ENCODE data around the gene SERPINA4.

Gene SERPINA4

GRCh38 chr14:94542811-94543440, 18.3 kb upstream of the SERPINA4 start:
- DNase-seq (ENCODE audit: low read depth) = no peak

GRCh38 chr14:94543449-94544124, 17.7 kb upstream of the SERPINA4 start:
- no peak for DNase-seq (ENCODE audit: low read depth)

- DNase-seq (ENCODE audit: low read depth) = no peak
Observed at GRCh38 chr14:94544726-94545125, 16.5 kb upstream of the SERPINA4 start.

- DNase-seq (ENCODE audit: low read depth) = no peak
Observed at GRCh38 chr14:94545131-94545841, 16.0 kb upstream of the SERPINA4 start.

- DNase-seq (ENCODE audit: low read depth) = no peak
Observed at GRCh38 chr14:94547151-94547680, 14.0 kb upstream of the SERPINA4 start.

- DNase-seq (ENCODE audit: low read depth) = no peak
Observed at GRCh38 chr14:94547726-94548125, 13.5 kb upstream of the SERPINA4 start.

- no peak for DNase-seq (ENCODE audit: low read depth)
Observed at GRCh38 chr14:94548131-94548998, 12.9 kb upstream of the SERPINA4 start.

GRCh38 chr14:94548999-94549985, 11.9 kb upstream of the SERPINA4 start:
- peak; percentile 24 for DNase-seq (ENCODE audit: low read depth)

GRCh38 chr14:94550041-94550440, 11.2 kb upstream of the SERPINA4 start:
- DNase-seq (ENCODE audit: low read depth) = no peak

GRCh38 chr14:94555991-94556390, 5.3 kb upstream of the SERPINA4 start:
- DNase-seq (ENCODE audit: low read depth) = no peak

- DNase-seq (ENCODE audit: low read depth) = no peak
Observed at GRCh38 chr14:94557327-94557726, 3.9 kb upstream of the SERPINA4 start.

GRCh38 chr14:94558842-94559241, 2.4 kb upstream of the SERPINA4 start:
- no peak for DNase-seq (ENCODE audit: low read depth)

- DNase-seq (ENCODE audit: low read depth) = no peak
Observed at GRCh38 chr14:94559638-94560290, 1.5 kb upstream of the SERPINA4 start.

- DNase-seq (ENCODE audit: low read depth) = no peak
Observed at GRCh38 chr14:94560291-94560665, 964 bp upstream of the SERPINA4 start.

- no peak for DNase-seq (ENCODE audit: low read depth)
Observed at GRCh38 chr14:94561656-94562010, 391 bp downstream of the SERPINA4 start.

GRCh38 chr14:94562022-94562421, 780 bp downstream of the SERPINA4 start:
- no peak for DNase-seq (ENCODE audit: low read depth)

GRCh38 chr14:94562941-94563883, 2.0 kb downstream of the SERPINA4 start:
- DNase-seq (ENCODE audit: low read depth) = no peak

GRCh38 chr14:94564381-94564780, 3.1 kb downstream of the SERPINA4 start:
- no peak for DNase-seq (ENCODE audit: low read depth)

- DNase-seq (ENCODE audit: low read depth) = no peak
Observed at GRCh38 chr14:94568186-94568585, 6.9 kb downstream of the SERPINA4 start.
